ENCODE data around the gene DHX35. TPM values are rescaled to one million over a fixed set of nuclear protein-coding genes. Genes with fewer than 3 reads are reported as not detected.

DHX35 gene
- total RNA-seq, 4 donors from 2014 or later, result 8.2 to 10.8 (median 9.3) TPM

- Histone ChIP-seq H3K9me3 (no peaks in the 10 kb centered on the region), H3K27ac (no peak overlapping the region), H3K36me3 (peaks cover 0 to 71% of the 10 kb centered on the region in 2 donors), H3K4me1 (no peaks in the 10 kb centered on the region), H3K27me3 (no peaks in the 10 kb centered on the region), H3K4me3 (no peak overlapping the region)
- DNase-seq, result no peak
- intact Hi-C loops (cut with DNase I; ENCODE audit: low total_unique reads) (no loop called here), in situ Hi-C loops (cut with MboI; ENCODE audit: low sequenced_read_pairs in 4 of 4) (no loop called here)
- no peak for ATAC-seq
- TF ChIP-seq CTCF (IDR thresholded peaks at IDR 0.05 in 4 of 5, conservative IDR thresholded peaks at IDR 0.05 in 1 of 5) (no peak), POLR2A (IDR thresholded peaks at IDR 0.05) (no peak)
Measured at GRCh38 chr20:38999217-38999616, 37.1 kb downstream of the DHX35 start.

- intact Hi-C loops (cut with DNase I; ENCODE audit: low total_unique reads) (no loop called here), in situ Hi-C loops (cut with MboI; ENCODE audit: low sequenced_read_pairs in 4 of 4) (no loop called here)
- DNase-seq (no peak), ATAC-seq (no peak)
- Histone ChIP-seq H3K9me3 (no peaks in the 10 kb centered on the region), H3K4me3 (no peak overlapping the region), H3K27ac (no peak overlapping the region), H3K27me3 (no peaks in the 10 kb centered on the region), H3K4me1 (no peaks in the 10 kb centered on the region), H3K36me3 (peaks cover 0 to 73% of the 10 kb centered on the region in 2 donors)
- TF ChIP-seq CTCF (IDR thresholded peaks at IDR 0.05 in 4 of 5, conservative IDR thresholded peaks at IDR 0.05 in 1 of 5) (no peak), POLR2A (IDR thresholded peaks at IDR 0.05) (no peak)
Measured at GRCh38 chr20:38999965-39000910, 38.1 kb downstream of the DHX35 start.

- DNase-seq, result no peak
- H3K4me1 ChIP-seq, result peaks cover 0 to under 1% of the 10 kb centered on the region in 2 donors
- no peak for ATAC-seq
- TF ChIP-seq CTCF (IDR thresholded peaks at IDR 0.05 in 4 of 5, conservative IDR thresholded peaks at IDR 0.05 in 1 of 5), result no peak
- no peak for TF ChIP-seq POLR2A (IDR thresholded peaks at IDR 0.05)
- peaks cover 0 to 81% of the 10 kb centered on the region in 2 donors for H3K36me3 ChIP-seq
- intact Hi-C loops (cut with DNase I; ENCODE audit: low total_unique reads) (no loop called here), in situ Hi-C loops (cut with MboI; ENCODE audit: low sequenced_read_pairs in 4 of 4) (no loop called here)
- H3K27me3 ChIP-seq, result no peaks in the 10 kb centered on the region
- no peak overlapping the region for H3K27ac ChIP-seq
- H3K9me3 ChIP-seq, result no peaks in the 10 kb centered on the region
- no peak overlapping the region for H3K4me3 ChIP-seq
Measured at GRCh38 chr20:39004508-39004907, 42.4 kb downstream of the DHX35 start.

- ATAC-seq (no peak), DNase-seq (no peak)
- in situ Hi-C loops (cut with MboI; ENCODE audit: low sequenced_read_pairs in 4 of 4), result no loop called here
- Histone ChIP-seq H3K4me1 (peaks cover 0 to 4% of the 10 kb centered on the region in 2 donors), H3K27ac (no peak overlapping the region), H3K4me3 (no peak overlapping the region), H3K9me3 (no peaks in the 10 kb centered on the region), H3K27me3 (no peaks in the 10 kb centered on the region), H3K36me3 (peaks cover 0 to 69% of the 10 kb centered on the region in 2 donors)
- TF ChIP-seq CTCF (IDR thresholded peaks at IDR 0.05 in 4 of 5, conservative IDR thresholded peaks at IDR 0.05 in 1 of 5), result no peak
- TF ChIP-seq POLR2A (IDR thresholded peaks at IDR 0.05), result no peak
- intact Hi-C loops (cut with DNase I; ENCODE audit: low total_unique reads), result no loop called here
Measured at GRCh38 chr20:39009348-39009747, 47.2 kb downstream of the DHX35 start.

All from gastrocnemius medialis (tissue), 4 donors.